HUES6 (cell line): Measurements from ENCODE around the gene TSR1.
"Not testable (repeated sequence)": the region's sequence is repeated elsewhere in the genome, so short reads cannot be mapped to it uniquely, and the experiment has no call there.

Experiments used
- H3K27ac ChIP-seq: 2 replicates; pipeline ENCODE4 v1.7.0; 2013; ENCODE audit warnings: low read depth, mild to moderate bottlenecking, low read length, inconsistent platforms
- H3K27me3 ChIP-seq: 2 replicates; pipeline ENCODE4 v1.6.1; 2013; ENCODE audit warnings: low read length; ENCODE audit not compliant: control insufficient read depth, insufficient read depth
- H3K36me3 ChIP-seq: 2 replicates; pipeline ENCODE4 v1.6.1; 2013; ENCODE audit warnings: low read length; ENCODE audit not compliant: control insufficient read depth, insufficient read depth
- H3K4me1 ChIP-seq: 2 replicates; pipeline ENCODE4 v1.6.1; 2013; ENCODE audit warnings: low read length; ENCODE audit not compliant: control insufficient read depth, insufficient read depth
- H3K4me3 ChIP-seq: 2 replicates; pipeline ENCODE4 v1.5.1; 2013; ENCODE audit warnings: low read depth, low read length
- H3K9ac ChIP-seq: one replicate; pipeline ENCODE4 v1.6.1; 2013; ENCODE audit warnings: mild to moderate bottlenecking, low read length
- H3K9me3 ChIP-seq: 2 replicates; pipeline ENCODE4 v1.6.1; 2013; ENCODE audit warnings: low read depth, low read length; ENCODE audit not compliant: control insufficient read depth, insufficient read depth

TSR1 gene

GRCh38 chr17:2336852-2337543 lies 741 bp upstream of the TSR1 start, which contains the start of gene SGSM2:
TSS of gene SGSM2 (plus strand) at chr17:2337501. CDS start at chr17:2337689, 188 bp downstream.
- Histone ChIP-seq H3K4me3 (peak within 1 kb of the TSS; percentile 96), H3K9me3 (no peaks in the 10 kb centered on the region), H3K9ac (peak within 1 kb of the TSS; percentile 97), H3K27me3 (no peaks in the 10 kb centered on the region), H3K36me3 (peaks cover 42% of the 10 kb centered on the region), H3K4me1 (peaks cover 15% of the 10 kb centered on the region), H3K27ac (peak within 1 kb of the TSS; percentile 4; the same call in 1 of the 2 replicates)

GRCh38 chr17:2335726-2336214 lies 487 bp downstream of the TSR1 start:
- no peaks in the 10 kb centered on the region for H3K9me3 ChIP-seq
- H3K4me1 ChIP-seq: peaks cover 15% of the 10 kb centered on the region
- no peaks in the 10 kb centered on the region for H3K27me3 ChIP-seq
- peaks cover 48% of the 10 kb centered on the region for H3K36me3 ChIP-seq
- H3K27ac ChIP-seq: peak overlapping the region; percentile 85
- peak overlapping the region; percentile 96 for H3K4me3 ChIP-seq
- H3K9ac ChIP-seq: peak overlapping the region; percentile 97

GRCh38 chr17:2331303-2331702 lies 5.0 kb downstream of the TSR1 start:
- H3K27me3 ChIP-seq: no peaks in the 10 kb centered on the region
- H3K4me3 ChIP-seq: no peak overlapping the region
- no peak overlapping the region for H3K27ac ChIP-seq
- H3K36me3 ChIP-seq: peaks cover 89% of the 10 kb centered on the region
- no peaks in the 10 kb centered on the region for H3K9me3 ChIP-seq
- peaks cover 9% of the 10 kb centered on the region; the same call in 1 of the 2 replicates for H3K4me1 ChIP-seq
- no peak overlapping the region for H3K9ac ChIP-seq

- H3K4me1 ChIP-seq: no peaks in the 10 kb centered on the region
- H3K27me3 ChIP-seq: no peaks in the 10 kb centered on the region
- no peak overlapping the region for H3K9ac ChIP-seq
- no peak overlapping the region for H3K4me3 ChIP-seq
- no peak overlapping the region for H3K27ac ChIP-seq
- H3K36me3 ChIP-seq: peaks cover 79% of the 10 kb centered on the region
- H3K9me3 ChIP-seq: no peaks in the 10 kb centered on the region
Measured at GRCh38 chr17:2323629-2324314, 12.5 kb downstream of the TSR1 start.

GRCh38 chr17:2321399-2321798 lies 14.9 kb downstream of the TSR1 start:
- no peak overlapping the region for H3K27ac ChIP-seq
- no peaks in the 10 kb centered on the region for H3K27me3 ChIP-seq
- H3K36me3 ChIP-seq: peaks cover 57% of the 10 kb centered on the region
- H3K9me3 ChIP-seq: no peaks in the 10 kb centered on the region
- H3K4me3 ChIP-seq: no peak overlapping the region
- H3K4me1 ChIP-seq: no peaks in the 10 kb centered on the region
- H3K9ac ChIP-seq: no peak overlapping the region

GRCh38 chr17:2319051-2319450 lies 17.2 kb downstream of the TSR1 start:
- Histone ChIP-seq H3K4me1 (no peaks in the 10 kb centered on the region), H3K9me3 (no peaks in the 10 kb centered on the region), H3K27ac (no peak overlapping the region), H3K4me3 (no peak overlapping the region), H3K27me3 (no peaks in the 10 kb centered on the region), H3K36me3 (peaks cover 34% of the 10 kb centered on the region), H3K9ac (no peak overlapping the region)

- H3K4me3 ChIP-seq: no peak overlapping the region
- H3K9ac ChIP-seq: no peak overlapping the region
- H3K27me3 ChIP-seq: no peaks in the 10 kb centered on the region
- H3K27ac ChIP-seq: no peak overlapping the region
- H3K4me1 ChIP-seq: no peaks in the 10 kb centered on the region
- H3K36me3 ChIP-seq: peaks cover 21% of the 10 kb centered on the region
- no peaks in the 10 kb centered on the region for H3K9me3 ChIP-seq
Measured at GRCh38 chr17:2317796-2318195, 18.5 kb downstream of the TSR1 start.

GRCh38 chr17:2316916-2317205 lies 19.4 kb downstream of the TSR1 start:
- H3K4me3 ChIP-seq, H3K4me1 ChIP-seq, H3K27ac ChIP-seq, H3K27me3 ChIP-seq, H3K9ac ChIP-seq, H3K9me3 ChIP-seq: not testable (repeated sequence)
- peaks cover 13% of the 10 kb centered on the region for H3K36me3 ChIP-seq

GRCh38 chr17:2312736-2313135 lies 23.5 kb downstream of the TSR1 start:
- Histone ChIP-seq H3K27me3 (no peaks in the 10 kb centered on the region), H3K4me1 (no peaks in the 10 kb centered on the region), H3K9ac (no peak overlapping the region), H3K36me3 (no peaks in the 10 kb centered on the region), H3K27ac (no peak overlapping the region), H3K9me3 (no peaks in the 10 kb centered on the region), H3K4me3 (no peak overlapping the region)

GRCh38 chr17:2309338-2310154 lies 26.7 kb downstream of the TSR1 start:
- Histone ChIP-seq H3K4me3 (no peak overlapping the region), H3K27me3 (no peaks in the 10 kb centered on the region)

GRCh38 chr17:2304931-2305330 lies 31.3 kb downstream of the TSR1 start:
- Histone ChIP-seq H3K9me3 (no peaks in the 10 kb centered on the region), H3K36me3 (peaks cover 5% of the 10 kb centered on the region), H3K4me1 (no peaks in the 10 kb centered on the region), H3K27me3 (no peaks in the 10 kb centered on the region), H3K9ac (no peak overlapping the region), H3K4me3 (no peak overlapping the region), H3K27ac (no peak overlapping the region)

More at GRCh38 chr17:2309338-2310154, 26.7 kb downstream of the TSR1 start:
- Histone ChIP-seq H3K9ac (no peak overlapping the region), H3K9me3 (no peaks in the 10 kb centered on the region), H3K27ac (no peak overlapping the region), H3K36me3 (no peaks in the 10 kb centered on the region), H3K4me1 (no peaks in the 10 kb centered on the region)
